HG03103 (cell line): ENCODE measurements around the gene FARS2.

ENCODE experiments used
- ATAC-seq: cut with Tn5 transposase; IDR thresholded peaks from one replicate; pipeline ENCODE4 v1.9.1; 2021; ENCODE audit warnings: low read depth; ENCODE audit not compliant: unreplicated experiment

Gene FARS2

GRCh38 chr6:5520796-5521195 lies 259.5 kb downstream of the FARS2 start:
- no peak for ATAC-seq

DNA sequence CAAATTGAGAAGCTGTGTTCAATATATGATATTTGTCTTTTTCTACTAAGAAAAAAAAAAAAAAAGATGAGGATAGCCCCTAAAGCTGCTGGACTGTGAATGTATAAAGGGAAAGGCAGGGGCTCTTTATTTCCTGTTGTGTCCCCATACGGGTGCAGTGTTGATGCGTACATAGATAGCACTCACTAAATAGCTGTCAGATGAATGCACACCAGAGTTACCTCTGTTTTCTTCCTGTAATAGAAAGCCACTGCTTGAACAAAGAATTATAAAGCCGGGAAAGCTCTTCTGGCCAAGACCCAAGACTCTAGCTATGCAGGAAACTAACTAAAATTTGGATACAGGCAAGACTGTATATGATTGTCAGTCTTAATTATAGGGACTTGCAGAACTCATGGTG lies 260.0 kb downstream of the FARS2 start:
- ATAC-seq = no peak

- no peak for ATAC-seq
These were observed 260.8 kb downstream of the FARS2 start for GRCh38 chr6:5522147-5522546.

GRCh38 chr6:5524110-5524509 lies 262.8 kb downstream of the FARS2 start:
- no peak for ATAC-seq

DNA sequence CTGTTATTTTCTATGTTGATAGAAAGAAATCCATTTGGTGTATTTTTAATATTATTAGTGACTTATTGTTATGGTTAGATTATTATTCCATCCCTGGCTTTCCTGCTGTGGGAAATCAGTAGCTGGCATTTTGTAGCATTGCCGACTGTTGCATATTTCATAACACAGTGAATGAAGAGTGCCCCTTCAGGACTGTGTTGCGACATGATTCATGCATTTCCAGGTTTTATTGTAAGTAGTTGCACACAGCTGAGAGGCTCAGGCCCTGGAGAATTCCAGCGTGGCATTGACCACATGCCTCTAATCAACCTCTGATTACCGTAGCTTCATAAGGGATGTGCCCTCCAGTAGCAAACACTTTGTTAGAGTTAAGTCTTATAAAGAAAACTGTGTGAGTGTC lies 263.9 kb downstream of the FARS2 start:
- ATAC-seq = no peak

- ATAC-seq = no peak
These were observed 267.7 kb downstream of the FARS2 start for GRCh38 chr6:5529015-5529414.

DNA sequence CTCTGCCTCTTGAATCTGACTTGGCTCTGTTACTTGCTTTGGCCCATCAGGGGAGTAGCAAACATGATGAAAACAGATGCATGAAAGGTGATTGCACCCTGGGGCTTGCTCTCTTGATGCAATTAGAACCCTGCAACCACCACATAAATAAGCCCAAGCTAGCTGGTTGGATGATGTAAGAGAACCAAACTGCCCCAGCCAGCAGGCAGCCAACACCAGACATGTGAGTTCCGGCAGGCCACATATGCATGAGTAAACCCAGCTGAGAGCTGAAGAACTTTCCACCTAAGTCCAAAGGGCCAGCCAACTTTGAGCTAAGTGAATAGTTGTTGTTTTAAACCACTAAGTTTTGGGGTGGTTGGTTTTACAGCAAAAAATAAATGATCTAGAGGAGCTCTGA lies 268.4 kb downstream of the FARS2 start:
- no peak for ATAC-seq

- ATAC-seq = no peak
These were observed 269.8 kb downstream of the FARS2 start for GRCh38 chr6:5531161-5531560.

DNA sequence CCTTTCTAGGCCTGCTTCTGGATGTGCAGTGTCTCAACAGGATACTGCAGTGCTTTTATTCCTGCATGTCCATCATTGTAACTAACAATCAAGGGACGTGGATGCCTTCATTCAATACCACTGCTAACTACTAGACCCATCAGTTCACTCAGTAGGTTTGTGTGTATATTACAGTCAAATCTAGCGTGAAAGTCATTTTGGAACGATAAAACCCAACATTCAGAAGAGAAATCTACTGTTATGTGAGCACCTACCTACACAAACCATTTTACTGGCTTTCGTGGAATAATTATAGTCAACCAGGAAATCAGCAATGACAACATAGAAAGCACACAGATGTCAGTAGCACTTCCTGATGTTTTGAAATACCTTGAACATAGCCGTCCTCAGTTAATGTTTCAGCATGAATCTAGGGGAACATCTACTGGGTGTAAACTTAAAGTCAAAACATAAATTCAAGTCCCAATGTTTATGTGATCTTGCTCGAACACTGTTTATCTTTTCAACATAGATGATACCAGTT lies 270.6 kb downstream of the FARS2 start:
- no peak for ATAC-seq

DNA sequence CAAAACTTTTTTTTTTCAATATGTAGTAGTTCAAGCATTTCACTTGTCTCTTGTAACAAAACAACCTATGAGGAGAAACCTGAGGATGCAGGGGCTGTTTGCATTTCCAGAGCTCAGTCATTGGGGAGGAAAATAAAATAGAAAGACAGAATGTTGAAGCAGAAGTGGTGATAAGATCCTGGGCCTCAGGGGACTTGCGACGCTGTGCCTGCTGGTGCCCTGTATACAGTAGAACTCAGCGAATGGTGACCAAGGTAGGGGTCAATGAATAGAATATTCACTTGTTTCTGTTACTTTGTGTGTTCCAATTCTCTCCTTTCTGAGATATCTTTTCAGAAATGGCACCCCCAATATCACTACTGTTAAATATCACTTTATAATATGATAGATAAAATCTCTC lies 271.6 kb downstream of the FARS2 start:
- no peak for ATAC-seq

DNA sequence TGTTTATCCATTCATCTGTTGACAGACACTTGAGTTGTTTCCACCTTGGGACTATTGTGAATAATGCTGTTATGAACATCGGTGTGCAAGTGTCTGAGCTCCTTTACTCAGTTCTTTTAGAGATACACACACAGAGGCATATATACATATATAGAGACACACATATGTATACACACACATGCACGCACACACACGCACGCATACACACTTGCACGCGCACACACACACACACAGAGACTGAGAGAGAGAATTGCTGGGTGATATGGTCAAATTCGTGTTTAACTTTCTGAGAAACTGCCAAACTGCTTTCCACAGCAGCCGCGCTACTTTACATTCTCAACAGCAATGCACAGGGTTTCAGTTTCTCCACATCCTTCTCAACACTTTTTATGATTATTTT lies 273.3 kb downstream of the FARS2 start:
- ATAC-seq = no peak

- no peak for ATAC-seq
These were observed 275.3 kb downstream of the FARS2 start for GRCh38 chr6:5536644-5537043.

DNA sequence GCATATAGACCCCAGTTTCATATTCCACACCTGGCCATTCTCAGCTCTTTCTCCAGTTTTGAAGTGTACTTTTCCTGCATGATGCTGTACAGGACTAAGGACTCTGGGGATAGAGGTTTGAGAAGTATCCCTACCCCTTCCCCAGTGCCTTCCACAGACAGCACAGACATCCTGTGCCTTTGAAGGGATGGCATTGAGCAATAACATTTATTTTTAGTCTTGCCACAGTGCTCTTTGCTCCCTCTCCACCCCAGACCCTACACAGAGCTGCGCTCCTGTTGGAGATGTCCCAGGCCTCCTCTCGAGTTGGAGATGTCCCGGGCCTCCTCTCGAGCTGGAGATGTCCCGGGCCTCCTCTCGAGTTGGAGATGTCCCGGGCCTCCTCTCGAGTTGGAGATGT lies 275.8 kb downstream of the FARS2 start:
- no peak for ATAC-seq

GRCh38 chr6:5537967-5538366 lies 276.7 kb downstream of the FARS2 start:
- no peak for ATAC-seq

DNA sequence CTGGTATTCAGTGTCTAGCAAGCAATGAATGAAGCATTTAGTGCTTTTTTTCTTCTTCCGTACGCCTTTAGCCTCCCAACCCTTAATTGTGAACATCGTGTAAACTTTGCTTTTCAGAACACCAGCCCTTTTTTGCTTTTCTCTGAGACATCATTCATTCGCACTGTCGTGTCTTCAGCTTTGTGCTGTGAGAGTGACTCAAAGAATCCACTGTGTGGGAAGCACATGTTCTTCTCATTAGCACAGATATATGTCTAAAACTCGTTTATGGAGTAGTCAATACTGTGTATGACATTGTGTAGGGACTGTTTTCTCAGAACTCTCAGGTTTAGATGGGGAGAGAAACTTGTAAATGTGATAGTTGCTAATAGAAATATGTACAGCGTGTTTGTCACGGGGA lies 279.1 kb downstream of the FARS2 start:
- no peak for ATAC-seq

DNA sequence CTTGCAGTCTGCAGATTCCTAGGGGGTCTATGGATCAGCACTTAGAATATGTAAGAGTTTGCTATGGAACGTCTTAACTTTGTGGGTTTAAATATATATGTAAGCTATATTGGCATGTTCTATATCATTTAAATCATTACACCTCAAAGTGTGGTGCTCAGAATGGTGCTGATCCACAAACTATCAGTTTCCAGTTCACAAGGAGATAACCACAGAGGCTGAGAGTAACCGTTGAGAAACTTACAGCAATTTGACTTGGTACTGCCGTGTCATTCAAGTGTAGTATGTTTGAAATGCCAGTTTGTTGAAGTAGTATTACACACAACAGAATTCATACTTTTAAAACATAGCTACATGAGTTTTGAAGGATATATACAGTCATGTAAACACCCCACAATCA lies 279.7 kb downstream of the FARS2 start:
- no peak for ATAC-seq

- no peak for ATAC-seq
These were observed 280.6 kb downstream of the FARS2 start for GRCh38 chr6:5541751-5542432.

DNA sequence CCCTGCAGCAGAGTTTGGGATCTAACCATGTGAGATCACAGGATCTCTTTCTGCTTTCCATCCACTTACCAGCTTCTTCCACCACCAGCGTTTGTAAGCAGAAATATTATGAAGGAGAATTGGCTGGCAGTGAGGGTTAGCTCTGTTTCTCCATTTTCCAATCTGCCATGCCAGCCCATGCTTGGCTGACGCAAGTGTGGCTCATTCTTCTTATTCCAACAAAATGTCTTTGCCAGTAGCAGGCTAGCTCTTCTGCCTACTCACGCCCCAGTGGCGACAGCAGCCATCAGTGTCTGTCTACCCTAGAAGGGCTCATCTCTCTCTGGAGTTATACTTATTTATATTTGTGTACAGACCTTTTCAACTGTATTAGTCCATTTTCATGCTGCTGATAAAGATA lies 286.2 kb downstream of the FARS2 start:
- ATAC-seq = no peak

GRCh38 chr6:5550631-5551030 lies 289.3 kb downstream of the FARS2 start:
- no peak for ATAC-seq

- ATAC-seq = no peak
These were observed 290.9 kb downstream of the FARS2 start for GRCh38 chr6:5552243-5552642.

DNA sequence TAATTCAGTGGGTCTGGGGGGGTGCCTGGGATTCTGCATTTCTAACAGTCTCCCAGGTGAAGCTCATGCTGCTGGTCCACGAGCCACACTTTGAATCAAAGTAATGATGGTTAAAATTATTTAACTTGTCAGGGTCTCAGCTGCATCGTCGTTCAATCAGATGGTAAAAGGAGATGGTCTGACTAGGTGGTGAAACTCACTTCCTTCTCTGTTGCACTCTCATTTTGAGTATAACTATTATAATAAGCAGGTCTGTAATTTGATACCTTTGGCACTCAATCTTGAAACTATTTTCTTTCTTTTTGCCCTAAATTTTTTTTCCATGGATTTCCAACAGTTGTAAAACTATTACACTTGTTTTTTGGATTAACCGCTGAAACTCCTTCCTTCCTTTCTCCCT lies 292.5 kb downstream of the FARS2 start:
- ATAC-seq = peak; percentile 76

DNA sequence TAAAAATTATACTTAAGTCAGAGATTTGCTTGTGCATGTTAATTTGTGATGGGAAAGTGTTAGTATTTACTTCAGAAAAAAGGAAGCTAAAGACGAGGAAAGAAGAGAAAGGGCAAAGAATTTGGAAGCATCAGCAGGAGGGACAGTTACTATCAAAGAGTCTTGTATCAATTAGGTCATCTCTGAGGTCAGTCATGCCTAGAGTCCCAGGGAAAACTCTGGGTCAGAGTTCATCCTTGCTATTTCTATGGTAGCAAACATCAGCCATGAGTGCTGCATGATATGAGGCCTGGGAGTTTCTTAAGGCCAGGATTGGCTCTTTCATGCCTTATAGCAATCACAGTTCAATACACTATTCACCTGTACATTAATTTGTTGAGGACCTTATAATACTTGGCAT lies 292.9 kb downstream of the FARS2 start:
- ATAC-seq = no peak

DNA sequence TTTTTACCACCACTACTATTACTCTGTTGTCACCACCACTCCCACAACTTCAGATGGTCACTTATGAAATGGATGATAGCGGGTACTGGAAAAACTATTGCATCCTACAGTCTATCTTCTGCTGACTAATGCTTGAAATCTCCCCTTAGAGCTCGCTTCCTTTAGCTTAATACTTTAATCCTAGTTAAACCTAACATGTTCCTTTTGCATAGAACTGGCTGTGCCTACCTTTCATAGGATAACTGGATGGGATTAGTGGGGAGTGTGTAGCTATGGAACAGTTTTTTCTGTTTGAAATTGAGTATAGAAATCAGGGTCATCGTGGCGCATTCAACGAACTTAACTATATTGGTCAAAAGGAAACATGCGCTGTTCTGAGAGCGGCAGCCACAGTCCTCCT lies 294.7 kb downstream of the FARS2 start:
- ATAC-seq = no peak
